Loucy (cell line): ENCODE results near the gene ZNF490.

Source experiments
- H2AFZ ChIP-seq: fragments of 200-600 bp; sonication (generic); 2 replicates; pipeline ENCODE4 v1.6.0; 2016; ENCODE audit warnings: antibody characterized with exemption, mild to moderate bottlenecking, low read length, moderate library complexity
- H3F3A ChIP-seq: fragments of 200-600 bp; 2 replicates; pipeline ENCODE4 v1.6.0; 2016; ENCODE audit warnings: antibody characterized with exemption, low read depth, mild to moderate bottlenecking
- H3K27me3 ChIP-seq: fragments of 200-600 bp; sonication (generic); 2 replicates; pipeline ENCODE4 v1.6.1; 2014; ENCODE audit warnings: low read length, mild to moderate bottlenecking; ENCODE audit not compliant: insufficient read depth, poor library complexity, severe bottlenecking
- H3K36me3 ChIP-seq: fragments of 200-600 bp; sonication (generic); 2 replicates; pipeline ENCODE4 v1.6.1; 2016; ENCODE audit warnings: low read length; ENCODE audit not compliant: insufficient read depth
- H3K4me1 ChIP-seq: fragments of 200-600 bp; sonication (generic); 2 replicates; pipeline ENCODE4 v1.5.1; 2014; ENCODE audit warnings: low read length, mild to moderate bottlenecking; ENCODE audit not compliant: insufficient read depth, poor library complexity, severe bottlenecking
- H3K4me2 ChIP-seq: fragments of 200-600 bp; sonication (generic); 2 replicates; pipeline ENCODE4 v1.6.0; 2014; ENCODE audit warnings: antibody characterized with exemption, low read length, low read depth, mild to moderate bottlenecking; ENCODE audit not compliant: poor library complexity, severe bottlenecking
- H3K4me3 ChIP-seq: fragments of 200-600 bp; sonication (generic); 2 replicates; pipeline ENCODE4 v1.5.1; 2014; ENCODE audit warnings: low read length, mild to moderate bottlenecking, mixed read lengths; ENCODE audit not compliant: poor library complexity, severe bottlenecking
- H3K79me2 ChIP-seq: fragments of 200-600 bp; sonication (generic); 2 replicates; pipeline ENCODE4 v1.6.1; 2014; ENCODE audit warnings: low read length; ENCODE audit not compliant: insufficient read depth
- H3K9ac ChIP-seq: fragments of 200-600 bp; sonication (generic); 2 replicates; pipeline ENCODE4 v1.6.0; 2014; ENCODE audit warnings: mild to moderate bottlenecking, low read depth, low read length, moderate library complexity; ENCODE audit not compliant: poor library complexity, severe bottlenecking
- H3K9me2 ChIP-seq: fragments of 200-600 bp; sonication (generic); replicated peaks from 2 replicates; pipeline ENCODE4 v1.6.1; 2016; ENCODE audit warnings: low read depth, low read length, mixed read lengths
- H3K9me3 ChIP-seq: fragments of 200-600 bp; sonication (generic); 2 replicates; pipeline ENCODE4 v1.6.1; 2014; ENCODE audit warnings: mild to moderate bottlenecking, antibody characterized with exemption, low read length, low read depth; ENCODE audit not compliant: insufficient read depth
- H4K20me1 ChIP-seq: fragments of 200-600 bp; sonication (generic); 2 replicates; pipeline ENCODE4 v1.6.0; 2014; ENCODE audit warnings: antibody characterized with exemption, low read length, mild to moderate bottlenecking; ENCODE audit not compliant: insufficient read depth, poor library complexity, severe bottlenecking
- EZH2phosphoT487 ChIP-seq: fragments of 200-600 bp; IDR thresholded peaks from 2 replicates; pipeline ENCODE4 v1.6.1; 2018; ENCODE audit warnings: antibody characterized with exemption, mild to moderate bottlenecking, moderate library complexity, borderline replicate concordance
- TF ChIP-seq, protein P1 (sequence below): fragments of 200-600 bp; sonication (generic); conservative IDR thresholded peaks from 2 replicates; pipeline ENCODE4 v1.5.1; 2014; ENCODE audit warnings: mild to moderate bottlenecking, antibody characterized with exemption, low read length

ZNF490 gene

DNA sequence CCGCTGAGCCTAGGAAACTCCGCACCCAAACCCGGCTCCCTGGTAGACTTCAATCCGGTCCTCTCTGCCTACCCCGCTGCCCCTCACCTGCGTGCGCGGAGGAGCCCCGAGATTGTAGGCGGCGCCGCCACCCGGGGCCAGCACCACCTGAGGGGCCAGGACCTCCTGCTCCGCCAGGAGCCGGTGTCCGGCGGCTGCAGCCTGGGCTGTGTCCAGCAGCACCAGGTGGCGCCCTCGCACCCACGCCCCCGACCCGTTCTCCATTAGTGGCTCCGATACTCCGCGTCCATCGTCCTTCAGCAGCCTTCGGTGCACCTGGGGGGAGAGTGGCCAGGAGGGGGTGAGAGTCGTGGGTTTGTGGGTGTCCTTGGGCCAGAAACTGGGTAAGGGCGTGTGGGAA lies 37.5 kb upstream of the ZNF490 start:
- H3K36me3 ChIP-seq, result no peaks in the 10 kb centered on the region

DNA sequence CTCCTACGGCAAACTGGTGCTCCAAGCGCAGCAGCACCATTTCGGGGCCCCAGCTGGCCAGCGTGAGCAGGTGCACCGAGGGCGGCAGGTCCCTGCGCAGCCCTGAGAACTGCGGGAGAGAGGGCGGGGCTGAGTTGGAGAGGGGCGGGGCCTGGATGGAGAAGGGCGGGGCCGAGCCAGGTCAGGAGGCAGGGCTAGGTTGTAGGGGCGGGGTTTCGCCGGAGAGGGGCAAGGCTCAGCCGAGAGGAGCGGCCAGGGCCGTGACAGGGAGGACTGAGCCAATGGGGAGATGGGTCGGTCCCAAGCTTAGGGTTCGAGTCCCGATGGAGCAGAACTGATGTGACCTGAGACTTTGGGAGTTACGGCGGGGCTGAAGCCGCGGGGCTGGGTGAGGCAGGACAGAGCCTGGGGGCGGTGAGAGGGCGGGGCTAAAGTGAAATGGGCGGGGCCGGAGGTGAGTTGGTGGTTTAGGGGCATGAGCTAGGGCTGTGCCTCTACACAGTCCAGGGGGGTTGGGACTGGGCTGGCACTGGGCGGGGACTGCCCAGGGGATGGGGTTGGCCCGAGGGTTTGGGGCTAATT lies 37.0 kb upstream of the ZNF490 start:
- H3K4me3 ChIP-seq, result no peak overlapping the region
- H3K9me3 ChIP-seq, result no peaks in the 10 kb centered on the region
- TF ChIP-seq, protein P1, sequence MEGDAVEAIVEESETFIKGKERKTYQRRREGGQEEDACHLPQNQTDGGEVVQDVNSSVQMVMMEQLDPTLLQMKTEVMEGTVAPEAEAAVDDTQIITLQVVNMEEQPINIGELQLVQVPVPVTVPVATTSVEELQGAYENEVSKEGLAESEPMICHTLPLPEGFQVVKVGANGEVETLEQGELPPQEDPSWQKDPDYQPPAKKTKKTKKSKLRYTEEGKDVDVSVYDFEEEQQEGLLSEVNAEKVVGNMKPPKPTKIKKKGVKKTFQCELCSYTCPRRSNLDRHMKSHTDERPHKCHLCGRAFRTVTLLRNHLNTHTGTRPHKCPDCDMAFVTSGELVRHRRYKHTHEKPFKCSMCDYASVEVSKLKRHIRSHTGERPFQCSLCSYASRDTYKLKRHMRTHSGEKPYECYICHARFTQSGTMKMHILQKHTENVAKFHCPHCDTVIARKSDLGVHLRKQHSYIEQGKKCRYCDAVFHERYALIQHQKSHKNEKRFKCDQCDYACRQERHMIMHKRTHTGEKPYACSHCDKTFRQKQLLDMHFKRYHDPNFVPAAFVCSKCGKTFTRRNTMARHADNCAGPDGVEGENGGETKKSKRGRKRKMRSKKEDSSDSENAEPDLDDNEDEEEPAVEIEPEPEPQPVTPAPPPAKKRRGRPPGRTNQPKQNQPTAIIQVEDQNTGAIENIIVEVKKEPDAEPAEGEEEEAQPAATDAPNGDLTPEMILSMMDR, result no peak
- TF ChIP-seq EZH2phosphoT487, result no peak
- H3K9me2 ChIP-seq, result no peaks in the 10 kb centered on the region
- no peaks in the 10 kb centered on the region for H3F3A ChIP-seq
- H3K4me2 ChIP-seq, result no peak overlapping the region
- no peaks in the 10 kb centered on the region for H3K79me2 ChIP-seq
- no peak overlapping the region for H2AFZ ChIP-seq
- H3K4me1 ChIP-seq, result no peaks in the 10 kb centered on the region
- no peaks in the 10 kb centered on the region for H4K20me1 ChIP-seq
- no peak overlapping the region for H3K9ac ChIP-seq
- H3K27me3 ChIP-seq, result no peaks in the 10 kb centered on the region
- H3K36me3 ChIP-seq, result no peaks in the 10 kb centered on the region

More for the DNA sequence above, 37.5 kb upstream of the ZNF490 start:
- H3K27me3 ChIP-seq, result no peaks in the 10 kb centered on the region
- no peak overlapping the region for H3K4me2 ChIP-seq
- no peaks in the 10 kb centered on the region for H3K4me1 ChIP-seq
- no peak overlapping the region for H2AFZ ChIP-seq
- TF ChIP-seq, protein P1, result no peak
- TF ChIP-seq EZH2phosphoT487, result no peak
- no peak overlapping the region for H3K9ac ChIP-seq
- no peaks in the 10 kb centered on the region for H4K20me1 ChIP-seq
- no peaks in the 10 kb centered on the region for H3K79me2 ChIP-seq
- H3K9me3 ChIP-seq, result no peaks in the 10 kb centered on the region
- no peak overlapping the region for H3K4me3 ChIP-seq
- H3F3A ChIP-seq, result no peaks in the 10 kb centered on the region
- no peaks in the 10 kb centered on the region for H3K9me2 ChIP-seq

- Histone ChIP-seq H3K9me3 (no peaks in the 10 kb centered on the region), H3F3A (no peaks in the 10 kb centered on the region), H3K4me2 (no peak overlapping the region), H3K27me3 (no peaks in the 10 kb centered on the region), H4K20me1 (no peaks in the 10 kb centered on the region), H3K4me1 (no peaks in the 10 kb centered on the region), H3K4me3 (no peak overlapping the region), H3K9ac (no peak overlapping the region), H3K36me3 (no peaks in the 10 kb centered on the region), H3K9me2 (no peaks in the 10 kb centered on the region), H3K79me2 (no peaks in the 10 kb centered on the region), H2AFZ (no peak overlapping the region)
- TF ChIP-seq, protein P1, result no peak
- no peak for TF ChIP-seq EZH2phosphoT487
Observed at GRCh38 chr19:12647047-12647446, 36.4 kb upstream of the ZNF490 start.
